K562 (cell line): ENCODE results near the gene ARHGAP30. TPM values are rescaled to one million over a fixed set of nuclear protein-coding genes. Genes with fewer than 3 reads are reported as not detected.

Source experiments
- ATF6 ChIP-seq: sonication (generic); formaldehyde crosslinking; IDR thresholded peaks from 2 replicates; pipeline ENCODE4 v1.4.0; 2020; ENCODE audit warnings: mild to moderate bottlenecking, missing genetic modification reagents
- CCAR2 ChIP-seq: fragments of 200-400 bp; formaldehyde crosslinking; IDR thresholded peaks from 2 replicates; pipeline ENCODE4 v1.6.1; 2017; ENCODE audit warnings: mild to moderate bottlenecking, low read depth, low read length
- CCNT2 ChIP-seq: IDR thresholded peaks from 2 replicates; pipeline ENCODE4 v1.6.1; 2011; ENCODE audit warnings: borderline replicate concordance, low read depth, mild to moderate bottlenecking, moderate library complexity, mixed read lengths, low read length; ENCODE audit not compliant: insufficient read length; ENCODE audit errors: extremely low read depth
- DNMT1 ChIP-seq: fragments of 450-650 bp; IDR thresholded peaks from 2 replicates; pipeline ENCODE4 v1.6.1; 2016; ENCODE audit warnings: antibody characterized with exemption, mild to moderate bottlenecking
- DPF2 ChIP-seq: fragments of 450-650 bp; IDR thresholded peaks from 2 replicates; pipeline ENCODE4 v1.6.1; 2016
- E2F4 ChIP-seq: sonication (generic); formaldehyde crosslinking; IDR thresholded peaks from 2 replicates; pipeline ENCODE4 v1.8.0; 2022; ENCODE audit warnings: mild to moderate bottlenecking, low read depth, missing genetic modification reagents
- HOXB6 ChIP-seq: fragments of 250-450 bp; sonication (Bioruptor Pico); IDR thresholded peaks from 2 replicates; pipeline ENCODE4 v1.5.1; 2022; ENCODE audit warnings: mild to moderate bottlenecking, borderline replicate concordance
- KAT7 ChIP-seq: sonication (generic); formaldehyde crosslinking; IDR thresholded peaks from 2 replicates; pipeline ENCODE4 v1.8.0; 2022; ENCODE audit warnings: missing genetic modification reagents, mild to moderate bottlenecking, borderline replicate concordance
- KLF10 ChIP-seq: fragments of 250-450 bp; sonication (Bioruptor Pico); IDR thresholded peaks from 2 replicates; pipeline ENCODE4 v1.6.1; 2021; ENCODE audit warnings: matching md5 sums
- KLF6 ChIP-seq: fragments of 250-450 bp; sonication (Bioruptor Pico); IDR thresholded peaks from 2 replicates; pipeline ENCODE4 v1.4.0; 2020; ENCODE audit warnings: mild to moderate bottlenecking, moderate library complexity, borderline replicate concordance
- LARP7 ChIP-seq: fragments of 450-650 bp; IDR thresholded peaks from 2 replicates; pipeline ENCODE4 v1.6.1; 2016
- MYBL2 ChIP-seq, 2 experiments: fragments of 450-650 bp in 1 of 2; sonication (generic) in 1 of 2; formaldehyde crosslinking in 1 of 2; IDR thresholded peaks; 2 replicates each; pipeline versions ENCODE4 v1.6.1 to v1.8.1; 2017 to 2022; ENCODE audit warnings: borderline replicate concordance in 1 of 2, inconsistent platforms in 1 of 2, low read depth in 1 of 2, mild to moderate bottlenecking in 1 of 2, missing genetic modification reagents in 1 of 2, moderate library complexity in 1 of 2
- NEUROD1 ChIP-seq: fragments of 150-350 bp; IDR thresholded peaks from 2 replicates; pipeline ENCODE4 v1.6.1; 2014; ENCODE audit warnings: borderline replicate concordance, low read length, low read depth; ENCODE audit not compliant: partially characterized antibody
- NFIC ChIP-seq: fragments of 450-650 bp; IDR thresholded peaks from 2 replicates; pipeline ENCODE4 v1.6.1; 2017; ENCODE audit warnings: mild to moderate bottlenecking, inconsistent platforms
- PTBP1 ChIP-seq: fragments of 200-400 bp; formaldehyde crosslinking; IDR thresholded peaks from 2 replicates; pipeline ENCODE4 v1.6.1; 2017; ENCODE audit warnings: low read depth, low read length
- PURB ChIP-seq: sonication (generic); formaldehyde crosslinking; IDR thresholded peaks from 2 replicates; pipeline ENCODE4 v1.9.0; 2021; ENCODE audit warnings: low read depth, mild to moderate bottlenecking, missing genetic modification reagents
- SAP30 ChIP-seq: fragments of 200-600 bp; sonication (generic); IDR thresholded peaks from 2 replicates; pipeline ENCODE4 v1.6.1; 2012; ENCODE audit warnings: borderline replicate concordance, low read depth, mild to moderate bottlenecking, moderate library complexity, low read length, control low read depth, inconsistent platforms; ENCODE audit not compliant: insufficient read depth, poor library complexity, severe bottlenecking
- TCF3 ChIP-seq: sonication (generic); formaldehyde crosslinking; IDR thresholded peaks from 2 replicates; pipeline ENCODE4 v1.4.0; 2020; ENCODE audit warnings: mild to moderate bottlenecking, missing genetic modification reagents
- ZBTB26 ChIP-seq: fragments of 450-650 bp; formaldehyde crosslinking; IDR thresholded peaks from 2 replicates; pipeline ENCODE4 v1.4.0; 2022; ENCODE audit warnings: missing genetic modification characterization
- ZFP1 ChIP-seq: fragments of 450-650 bp; formaldehyde crosslinking; IDR thresholded peaks from 2 replicates; pipeline ENCODE4 v1.4.0; 2020; ENCODE audit warnings: mild to moderate bottlenecking, mixed read lengths
- ZFPM2 ChIP-seq: fragments of 250-450 bp; sonication (Bioruptor Pico); IDR thresholded peaks from 2 replicates; pipeline ENCODE4 v1.5.1; 2022; ENCODE audit warnings: mild to moderate bottlenecking
- ZKSCAN1 ChIP-seq: fragments of 150-350 bp; IDR thresholded peaks from 2 replicates; pipeline ENCODE4 v1.6.1; 2016; ENCODE audit warnings: low read depth, low read length
- ZNF217 ChIP-seq: sonication (generic); formaldehyde crosslinking; IDR thresholded peaks from 2 replicates; pipeline ENCODE4 v1.8.0; 2022; ENCODE audit warnings: mild to moderate bottlenecking, missing genetic modification reagents
- ZNF41 ChIP-seq: fragments of 250-450 bp; sonication (Bioruptor Pico); conservative IDR thresholded peaks from 2 replicates; pipeline ENCODE4 v1.4.0; 2020; ENCODE audit warnings: mild to moderate bottlenecking
- ZNF644 ChIP-seq: fragments of 200-800 bp; sonication (Bioruptor generic); IDR thresholded peaks from 2 replicates; pipeline ENCODE4 v1.6.1; 2016; ENCODE audit warnings: low read depth, missing genetic modification characterization, missing compliant biosample characterization
- polyA plus RNA-seq, 8 experiments: library from polyadenylated mRNA; depleted of rRNA in 4 of 8; stranded (reverse) in 5 of 8; unstranded in 3 of 8; fragments of >200 nt; fragmentation: Nextera tagmentation in 2 of 8; fragmentation: Illumina TruSeq in 1 of 8; extraction: Ambion mirVana in 2 of 8; extraction: Trizol in 1 of 8; gene quantifications; 2 replicates each; pipeline versions ENCODE4 v1.2.1 to v1.2.3, GENCODE V29; 2011 to 2014; ENCODE audit warnings: inconsistent platforms in 1 of 8, missing spikeins in 1 of 8
- total RNA-seq, 7 experiments: library from RNA; depleted of rRNA in 6 of 7; stranded (reverse); fragments of >200 nt in 6 of 7; fragmentation: Illumina TruSeq in 2 of 7; extraction: Trizol in 2 of 7; gene quantifications; 2 replicates each; pipeline versions ENCODE4 v1.2.1 to v1.2.3, GENCODE V29; 2011 to 2021; ENCODE audit warnings: low replicate concordance in 1 of 7

ARHGAP30 gene
- total and polyA plus RNA-seq, 9 of the 15 experiments (the other 6 are each of a cell fraction or from before 2014, with no cell fraction given) = 0.01 to 0.73 (median 0.12) TPM

GRCh38 chr1:161020509-161021164 lies 49.1 kb downstream of the ARHGAP30 start, which contains the start of gene F11R (continued):
- peak; percentile 67; the same call in 1 of the 2 replicates for TF ChIP-seq ZKSCAN1
- TF ChIP-seq TCF3 (CRISPR knock-in tag) = peak; percentile 90
- no peak for TF ChIP-seq PTBP1
- peak; percentile 40 for TF ChIP-seq CCNT2
- TF ChIP-seq KLF6 (CRISPR knock-in tag) = no peak
- no peak for TF ChIP-seq ZFP1 (CRISPR knock-in tag)
- TF ChIP-seq DNMT1 = 0 out of 2 replicates have a peak, but pooled peaks have one; percentile 72
- peak; percentile 73 for TF ChIP-seq NFIC
- no peak for TF ChIP-seq PURB
- TF ChIP-seq ZNF644 (tag) = no peak
- TF ChIP-seq ZNF41 (CRISPR knock-in tag) = 0 out of 2 replicates have a peak, but pooled peaks have one; percentile 4
- 0 out of 2 replicates have a peak, but pooled peaks have one; percentile 52 for TF ChIP-seq ATF6 (CRISPR knock-in tag)
- no peak for TF ChIP-seq ZNF217 (CRISPR knock-in tag)
- 0 out of 2 replicates have a peak, but pooled peaks have one; percentile 70 for TF ChIP-seq KAT7
- TF ChIP-seq SAP30 = no peak
- no peak for TF ChIP-seq ZFPM2 (CRISPR knock-in tag)
- TF ChIP-seq HOXB6 (CRISPR knock-in tag) = no peak
- TF ChIP-seq NEUROD1 = peak; percentile 24
- TF ChIP-seq ZBTB26 = 0 out of 2 replicates have a peak, but pooled peaks have one; percentile 45
- TF ChIP-seq LARP7 = no peak; the same call in 1 of the 2 replicates
- TF ChIP-seq E2F4 = no peak
- no peak for TF ChIP-seq CCAR2
- peak; percentile 84 for TF ChIP-seq DPF2
- TF ChIP-seq MYBL2 (IDR thresholded peaks at IDR 0.05; ENCODE audit: low read depth) = no peak
- no peak for TF ChIP-seq MYBL2 (CRISPR knock-in tag; IDR thresholded peaks at IDR 0.05; ENCODE audit: borderline replicate concordance)
- TF ChIP-seq KLF10 (CRISPR knock-in tag) = no peak
